Naive B cell (primary cell): ENCODE results near the gene PPY. TPM values are rescaled to one million over a fixed set of nuclear protein-coding genes. Genes with fewer than 3 reads are reported as not detected.
"Not testable (repeated sequence)": the region's sequence is repeated elsewhere in the genome, so short reads cannot be mapped to it uniquely, and the experiment has no call there.

Experiments used
- ATAC-seq, 2 donors: fragments of 150-1000 bp; cut with Tn5 transposase; 2 replicates each; pipeline ENCODE4 v1.10.0; 2021; ENCODE audit warnings: low read depth in 2 of 2, mild to moderate bottlenecking in 2 of 2, moderate library complexity in 2 of 2
- DNase-seq: peaks from one replicate; pipeline ENCODE4 v3.0.0; 2022
- H3K27ac Mint-ChIP-seq, 6 donors: one replicate each; pipeline ENCODE4 v1.8.0; 2020 to 2022; ENCODE audit warnings: mild to moderate bottlenecking in 6 of 6, mixed read lengths in 6 of 6, moderate library complexity in 5 of 6, inconsistent platforms in 2 of 6
- H3K27me3 Mint-ChIP-seq, 3 donors: one replicate each; pipeline ENCODE4 v1.8.0; 2021 to 2022; ENCODE audit warnings: mixed read lengths in 3 of 3, mild to moderate bottlenecking in 1 of 3
- H3K36me3 Mint-ChIP-seq, 2 donors: one replicate each; pipeline ENCODE4 v1.8.0; 2020 to 2022; ENCODE audit warnings: mixed read lengths in 2 of 2, inconsistent platforms in 1 of 2, mild to moderate bottlenecking in 1 of 2
- H3K4me1 Mint-ChIP-seq, 3 donors: one replicate each; pipeline ENCODE4 v1.8.0; 2020 to 2022; ENCODE audit warnings: mixed read lengths in 3 of 3, inconsistent platforms in 1 of 3, mild to moderate bottlenecking in 1 of 3, moderate library complexity in 1 of 3
- H3K4me3 Mint-ChIP-seq, 8 donors: one replicate each; pipeline ENCODE4 v1.8.0; 2020 to 2022; ENCODE audit warnings: mild to moderate bottlenecking in 8 of 8, mixed read lengths in 8 of 8, moderate library complexity in 8 of 8, inconsistent platforms in 2 of 8
- H3K9me3 Mint-ChIP-seq, 7 donors: one replicate each; pipeline ENCODE4 v1.8.0; 2020 to 2022; ENCODE audit warnings: mixed read lengths in 7 of 7, mild to moderate bottlenecking in 5 of 7, inconsistent platforms in 2 of 7, moderate library complexity in 1 of 7
- polyA plus RNA-seq, 6 donors: library from polyadenylated mRNA; unstranded; fragments of 300-500 nt; fragmentation: Illumina TruSeq; gene quantifications; one replicate each; pipeline ENCODE4 v1.2.3, GENCODE V29; 2021; ENCODE audit warnings: low read depth in 6 of 6

The PPY gene
- polyA plus RNA-seq, 6 donors from 2014 or later = not detected

GRCh38 chr17:43976963-43977837 is 34.9 kb upstream of the PPY start:
- H3K27me3 Mint-ChIP-seq = peaks cover 34 to 50% (median 37%) of the 10 kb centered on the region in 3 donors
- H3K4me3 Mint-ChIP-seq = peak overlapping the region in 1 of 8 donors; percentile 45
- H3K36me3 Mint-ChIP-seq = no peaks in the 10 kb centered on the region
- peaks cover 0 to under 1% (median 0%) of the 10 kb centered on the region in 3 donors for H3K4me1 Mint-ChIP-seq
- ATAC-seq = no peak
- peak overlapping the region in 1 of 6 donors; percentile 57 for H3K27ac Mint-ChIP-seq
- no peaks in the 10 kb centered on the region for H3K9me3 Mint-ChIP-seq
- DNase-seq = no peak

- no peak for DNase-seq
- Mint-ChIP-seq H3K4me3 (no peak overlapping the region), H3K27ac (no peak overlapping the region), H3K9me3 (no peaks in the 10 kb centered on the region), H3K27me3 (peaks cover 24 to 44% (median 28%) of the 10 kb centered on the region in 3 donors), H3K36me3 (no peaks in the 10 kb centered on the region), H3K4me1 (no peaks in the 10 kb centered on the region)
- ATAC-seq = no peak
These were observed 33.6 kb upstream of the PPY start for GRCh38 chr17:43975898-43976297.

GRCh38 chr17:43974382-43975266 is 32.3 kb upstream of the PPY start:
- ATAC-seq (no peak), DNase-seq (no peak)
- H3K36me3 Mint-ChIP-seq = no peaks in the 10 kb centered on the region
- H3K4me3 Mint-ChIP-seq = no peak overlapping the region
- no peaks in the 10 kb centered on the region for H3K9me3 Mint-ChIP-seq
- no peaks in the 10 kb centered on the region for H3K4me1 Mint-ChIP-seq
- no peak overlapping the region for H3K27ac Mint-ChIP-seq
- peaks cover 20 to 39% (median 20%) of the 10 kb centered on the region in 3 donors for H3K27me3 Mint-ChIP-seq

GRCh38 chr17:43972444-43973212 is 30.4 kb upstream of the PPY start:
- H3K4me3 Mint-ChIP-seq, DNase-seq, H3K36me3 Mint-ChIP-seq, H3K27ac Mint-ChIP-seq, H3K9me3 Mint-ChIP-seq, ATAC-seq, H3K4me1 Mint-ChIP-seq: not testable (repeated sequence)
- H3K27me3 Mint-ChIP-seq = peaks cover 9 to 33% (median 13%) of the 10 kb centered on the region in 3 donors

- not testable (repeated sequence) for H3K27ac Mint-ChIP-seq, H3K4me1 Mint-ChIP-seq, ATAC-seq, H3K36me3 Mint-ChIP-seq, H3K9me3 Mint-ChIP-seq, H3K4me3 Mint-ChIP-seq, DNase-seq
- H3K27me3 Mint-ChIP-seq = peaks cover 9 to 34% (median 25%) of the 10 kb centered on the region in 3 donors
These were observed 29.2 kb upstream of the PPY start for GRCh38 chr17:43971436-43971835.

GRCh38 chr17:43970366-43970765 is 28.1 kb upstream of the PPY start:
- H3K36me3 Mint-ChIP-seq = no peaks in the 10 kb centered on the region
- DNase-seq = no peak
- no peak overlapping the region for H3K4me3 Mint-ChIP-seq
- ATAC-seq = no peak
- H3K4me1 Mint-ChIP-seq = no peaks in the 10 kb centered on the region
- peak overlapping the region in 1 of 6 donors; percentile 22 for H3K27ac Mint-ChIP-seq
- H3K9me3 Mint-ChIP-seq = no peaks in the 10 kb centered on the region
- peaks cover 13 to 40% (median 34%) of the 10 kb centered on the region in 3 donors for H3K27me3 Mint-ChIP-seq

- DNase-seq = no peak
- no peak for ATAC-seq
- no peaks in the 10 kb centered on the region for H3K9me3 Mint-ChIP-seq
- H3K4me3 Mint-ChIP-seq = no peak overlapping the region
- H3K27ac Mint-ChIP-seq = no peak overlapping the region
- H3K4me1 Mint-ChIP-seq = no peaks in the 10 kb centered on the region
- no peaks in the 10 kb centered on the region for H3K36me3 Mint-ChIP-seq
- peaks cover 15 to 50% (median 38%) of the 10 kb centered on the region in 3 donors for H3K27me3 Mint-ChIP-seq
These were observed 25.1 kb upstream of the PPY start for GRCh38 chr17:43967251-43967875.

GRCh38 chr17:43966276-43966675 is 24.0 kb upstream of the PPY start:
- Mint-ChIP-seq H3K36me3 (no peaks in the 10 kb centered on the region), H3K4me3 (no peak overlapping the region), H3K27ac (no peak overlapping the region), H3K9me3 (no peaks in the 10 kb centered on the region), H3K27me3 (peaks cover 18 to 51% (median 48%) of the 10 kb centered on the region in 3 donors), H3K4me1 (no peaks in the 10 kb centered on the region)
- no peak for DNase-seq
- no peak for ATAC-seq

- no peak for ATAC-seq
- Mint-ChIP-seq H3K36me3 (no peaks in the 10 kb centered on the region), H3K9me3 (no peaks in the 10 kb centered on the region), H3K4me3 (no peak overlapping the region), H3K27me3 (peaks cover 22 to 47% (median 44%) of the 10 kb centered on the region in 3 donors), H3K27ac (no peak overlapping the region), H3K4me1 (no peaks in the 10 kb centered on the region)
- no peak for DNase-seq
These were observed 20.2 kb upstream of the PPY start for GRCh38 chr17:43962479-43962878.

GRCh38 chr17:43961954-43962353 is 19.7 kb upstream of the PPY start:
- H3K4me1 Mint-ChIP-seq = no peaks in the 10 kb centered on the region
- peaks cover 22 to 42% (median 39%) of the 10 kb centered on the region in 3 donors for H3K27me3 Mint-ChIP-seq
- no peaks in the 10 kb centered on the region for H3K9me3 Mint-ChIP-seq
- H3K27ac Mint-ChIP-seq = no peak overlapping the region
- no peak overlapping the region for H3K4me3 Mint-ChIP-seq
- ATAC-seq (no peak), DNase-seq (no peak)
- no peaks in the 10 kb centered on the region for H3K36me3 Mint-ChIP-seq

- DNase-seq, ATAC-seq, H3K4me1 Mint-ChIP-seq, H3K36me3 Mint-ChIP-seq, H3K4me3 Mint-ChIP-seq, H3K27ac Mint-ChIP-seq, H3K9me3 Mint-ChIP-seq: not testable (repeated sequence)
- H3K27me3 Mint-ChIP-seq = peaks cover 22 to 38% (median 35%) of the 10 kb centered on the region in 3 donors
These were observed 19.0 kb upstream of the PPY start for GRCh38 chr17:43961292-43961691.

GRCh38 chr17:43958748-43959352 is 16.6 kb upstream of the PPY start:
- Mint-ChIP-seq H3K27me3 (peaks cover 25 to 58% (median 49%) of the 10 kb centered on the region in 3 donors), H3K4me1 (no peaks in the 10 kb centered on the region), H3K4me3 (no peak overlapping the region), H3K27ac (no peak overlapping the region), H3K36me3 (no peaks in the 10 kb centered on the region), H3K9me3 (no peaks in the 10 kb centered on the region)
- ATAC-seq (no peak), DNase-seq (no peak)
